Bone marrow (tissue), 2 donors: Measurements from ENCODE around the gene EPS8L1.

Experiments
- DNase-seq, 2 donors: peaks; one replicate each; lab custom pipeline; 2025; lab: John Stamatoyannopoulos, UW

Gene EPS8L1

GRCh38 chr19:55080121-55080967 is 4.7 kb downstream of the EPS8L1 start:
- no peak for DNase-seq

- DNase-seq: peak; percentile 48 to 80
Measured at GRCh38 chr19:55080968-55081769, 5.5 kb downstream of the EPS8L1 start.

- no peak for DNase-seq
Measured at GRCh38 chr19:55081770-55082019, 6.0 kb downstream of the EPS8L1 start.

GRCh38 chr19:55082020-55082851 is 6.6 kb downstream of the EPS8L1 start:
- no peak for DNase-seq

- no peak for DNase-seq
Measured at GRCh38 chr19:55083004-55083850, 7.6 kb downstream of the EPS8L1 start.

GRCh38 chr19:55084416-55084815 is 8.7 kb downstream of the EPS8L1 start:
- no peak for DNase-seq

- no peak for DNase-seq
Measured at GRCh38 chr19:55085923-55086715, 10.4 kb downstream of the EPS8L1 start.

- DNase-seq: no peak
Measured at GRCh38 chr19:55086730-55087541, 11.3 kb downstream of the EPS8L1 start.

- DNase-seq: no peak
Measured at GRCh38 chr19:55087542-55087901, 11.9 kb downstream of the EPS8L1 start.

- no peak for DNase-seq
Measured at GRCh38 chr19:55088021-55088451, 12.4 kb downstream of the EPS8L1 start.

GRCh38 chr19:55088543-55089341 is 13.1 kb downstream of the EPS8L1 start:
- DNase-seq: peak; percentile 36 to 43

- DNase-seq: no peak
Measured at GRCh38 chr19:55089342-55089944, 13.8 kb downstream of the EPS8L1 start.

- DNase-seq: no peak
Measured at GRCh38 chr19:55090564-55090963, 14.9 kb downstream of the EPS8L1 start.

- DNase-seq: no peak
Measured at GRCh38 chr19:55091126-55091910, 15.6 kb downstream of the EPS8L1 start.

- no peak for DNase-seq
Measured at GRCh38 chr19:55091955-55092354, 16.3 kb downstream of the EPS8L1 start.

GRCh38 chr19:55092423-55093318 is 17.0 kb downstream of the EPS8L1 start:
- DNase-seq: no peak
